Endometrial microvascular endothelial cells (primary cell): ENCODE results near the gene INVS. TPM values are rescaled to one million over a fixed set of nuclear protein-coding genes. Genes with fewer than 3 reads are reported as not detected.
"Not testable (repeated sequence)": the region's sequence is repeated elsewhere in the genome, so short reads cannot be mapped to it uniquely, and the experiment has no call there.

ENCODE experiments used
- in situ Hi-C: cut with HindIII; loops from 2 replicates; pipeline ENCODE4 v1.10.0; 2017; ENCODE audit warnings: low sequenced_read_pairs, low pct_unique_long_range_greater_than_20kb; ENCODE audit errors: inconsistent ontology term
- total RNA-seq: library from RNA; depleted of rRNA; stranded (reverse); fragments of >200 nt; gene quantifications from one replicate; pipeline ENCODE4 v1.2.3, GENCODE V29; 2015; ENCODE audit errors: inconsistent ontology term

The INVS gene
- total RNA-seq, 1 donor from 2014 or later, result 11.1 TPM

GRCh38 chr9:100220936-100221335 lies 121.9 kb downstream of the INVS start:
- in situ Hi-C loops, result loop anchor here (25.0 kb wide), 1 partner anchor 184 kb away; no protein-coding TSS in a partner anchor

DNA sequence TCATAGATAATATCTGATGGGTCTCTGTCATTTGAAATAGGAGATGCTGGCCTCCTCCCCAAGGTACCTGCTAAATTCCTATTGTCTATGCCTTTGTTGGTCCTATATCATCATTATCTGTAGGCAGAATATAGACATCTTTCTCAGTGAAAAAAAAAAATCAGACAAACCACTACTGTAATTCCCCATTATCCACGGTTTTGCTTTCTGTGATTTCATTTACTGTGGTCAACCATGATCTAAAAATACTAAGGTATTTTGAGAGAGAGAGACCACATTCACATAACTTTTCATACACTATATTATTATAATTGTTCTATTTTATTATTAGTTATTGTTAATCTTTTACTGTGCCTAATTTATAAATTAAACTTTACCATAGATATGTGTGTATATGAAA lies 122.5 kb downstream of the INVS start:
- in situ Hi-C loops, result loop anchor here (25.0 kb wide), 1 partner anchor 184 kb away; no protein-coding TSS in a partner anchor

DNA sequence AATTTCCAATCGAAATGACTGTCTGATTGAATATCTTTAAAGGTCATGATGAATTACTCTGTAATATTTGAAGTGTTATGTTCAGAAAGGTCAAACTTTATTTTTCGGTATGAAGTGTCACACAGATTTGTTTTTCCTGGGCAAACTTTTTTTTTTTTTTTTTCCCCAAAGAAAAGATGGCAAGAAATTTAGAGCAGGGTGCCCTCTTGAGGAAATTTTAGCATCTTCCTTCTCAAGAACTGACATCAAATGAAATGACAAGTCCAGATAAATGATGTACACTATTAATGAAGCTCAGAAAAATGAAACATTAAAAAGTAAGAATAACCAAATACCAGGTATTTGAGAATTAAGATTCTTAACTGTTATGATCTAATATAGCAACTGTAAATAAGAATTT lies 123.6 kb downstream of the INVS start:
- in situ Hi-C loops, result loop anchor here (25.0 kb wide), 1 partner anchor 185 kb away; no protein-coding TSS in a partner anchor

DNA sequence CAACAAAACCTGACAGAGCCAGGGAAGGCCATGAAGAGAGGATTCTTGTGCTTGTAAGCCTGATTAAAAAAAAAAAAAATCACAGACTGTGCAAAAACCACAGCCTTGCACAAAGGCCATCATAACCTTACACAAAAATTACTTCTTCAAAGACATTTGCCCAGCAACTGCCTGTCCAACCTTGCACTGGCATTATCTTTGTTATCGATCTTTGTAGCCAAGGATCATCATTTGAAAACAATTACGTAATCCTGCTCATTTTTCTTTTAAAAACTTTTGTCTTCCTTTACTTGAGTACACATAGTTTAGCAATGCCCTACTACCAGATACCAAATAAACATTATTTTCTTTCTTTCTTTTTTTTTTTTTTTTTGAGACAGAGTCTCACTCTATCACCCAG lies 128.6 kb downstream of the INVS start:
- in situ Hi-C loops, result no loop called here

- in situ Hi-C loops, result no loop called here
These were observed 129.4 kb downstream of the INVS start for GRCh38 chr9:100228352-100228869.

DNA sequence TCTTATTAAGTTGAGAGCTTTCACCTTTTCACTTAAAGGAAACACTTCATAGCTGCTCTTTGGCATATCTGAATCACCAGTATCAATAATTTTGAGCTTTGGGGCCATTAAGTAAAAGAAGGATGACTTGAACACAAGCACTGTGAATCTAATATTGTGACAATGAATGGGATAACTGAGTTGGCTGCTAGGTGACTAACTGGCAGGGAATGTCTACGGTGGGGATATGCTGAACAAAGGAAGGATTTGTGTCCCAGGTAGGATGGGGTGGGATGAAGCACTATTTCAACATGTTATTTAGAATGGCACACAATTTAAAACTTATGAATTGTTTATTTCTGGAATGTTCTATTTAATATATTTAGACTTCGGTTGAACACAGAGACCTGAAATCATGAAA lies 130.1 kb downstream of the INVS start:
- in situ Hi-C loops, result no loop called here

DNA sequence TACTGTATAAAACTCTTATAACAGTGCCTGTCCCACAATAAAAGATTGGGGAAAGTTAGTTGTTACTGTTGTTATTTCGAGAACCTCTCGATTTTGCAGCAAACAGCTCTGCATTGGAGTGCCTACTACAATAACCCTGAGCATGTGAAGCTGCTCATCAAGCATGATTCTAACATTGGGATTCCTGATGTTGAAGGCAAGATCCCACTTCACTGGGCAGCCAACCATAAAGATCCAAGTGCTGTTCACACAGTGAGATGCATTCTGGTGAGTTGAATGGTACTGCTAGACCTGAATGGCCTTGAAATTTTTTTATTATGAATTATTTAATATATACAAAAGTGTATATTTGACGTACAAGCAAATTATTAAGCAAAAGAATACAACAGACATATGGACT lies 130.5 kb downstream of the INVS start:
- in situ Hi-C loops, result no loop called here

DNA sequence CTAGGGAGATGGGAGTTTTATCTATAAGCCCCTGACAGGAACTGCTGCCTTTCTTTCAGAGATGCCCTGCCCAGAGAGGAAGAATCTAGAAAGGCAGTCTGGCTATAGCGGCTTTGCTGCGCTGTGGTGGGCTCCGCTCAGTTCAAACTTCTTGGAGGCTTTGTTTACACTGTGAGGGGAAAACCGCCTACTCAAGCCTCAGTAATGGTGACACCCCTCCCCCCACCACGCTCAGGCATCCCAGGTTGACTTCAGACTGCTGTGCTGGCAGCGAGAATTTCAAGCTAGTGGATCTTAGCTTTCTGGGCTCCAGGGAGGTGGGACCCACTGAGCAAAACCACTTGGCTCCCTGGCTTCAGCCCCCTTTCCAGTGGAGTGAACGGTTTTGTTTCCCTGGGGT lies 137.9 kb downstream of the INVS start:
- in situ Hi-C loops, result not testable (repeated sequence)

DNA sequence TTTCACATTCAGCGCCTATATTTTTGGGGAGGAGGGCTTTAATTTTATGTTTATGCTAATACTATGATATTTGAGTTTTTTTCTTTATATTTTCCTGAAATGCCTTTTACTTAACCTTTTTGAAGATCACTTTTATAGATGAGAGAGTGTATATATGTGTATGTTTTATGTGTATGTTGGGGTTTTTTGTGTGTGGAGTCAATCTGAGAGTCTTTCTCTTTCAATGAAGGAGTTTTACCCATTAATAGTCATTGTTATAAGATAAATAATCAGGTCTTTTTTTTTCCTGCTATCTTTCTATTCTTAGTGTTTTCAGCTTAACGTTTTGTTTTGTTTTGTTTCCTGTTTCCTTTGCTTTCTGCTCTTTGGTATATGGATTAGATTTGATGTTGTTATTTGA lies 141.5 kb downstream of the INVS start:
- in situ Hi-C loops, result no loop called here

DNA sequence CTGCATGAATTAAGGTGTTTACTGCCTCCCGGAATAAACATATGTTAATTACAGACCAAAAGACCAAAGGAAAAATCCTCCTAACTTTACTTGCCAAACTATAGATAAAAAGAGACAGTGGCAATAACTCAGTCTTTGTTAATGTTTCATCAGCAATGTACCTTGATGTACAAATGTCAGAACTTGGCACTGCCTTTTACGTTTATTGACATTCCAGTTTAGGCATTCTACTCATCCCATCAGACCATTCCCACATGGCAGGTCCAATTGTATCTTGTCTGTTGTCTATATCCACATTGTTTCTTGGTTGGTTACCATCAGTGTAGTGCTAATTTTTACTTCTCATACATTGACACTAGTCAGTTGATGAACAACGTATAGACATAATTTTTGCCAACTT lies 168.2 kb downstream of the INVS start:
- in situ Hi-C loops, result no loop called here

GRCh38 chr9:100268271-100268670 lies 169.2 kb downstream of the INVS start:
- in situ Hi-C loops, result no loop called here

DNA sequence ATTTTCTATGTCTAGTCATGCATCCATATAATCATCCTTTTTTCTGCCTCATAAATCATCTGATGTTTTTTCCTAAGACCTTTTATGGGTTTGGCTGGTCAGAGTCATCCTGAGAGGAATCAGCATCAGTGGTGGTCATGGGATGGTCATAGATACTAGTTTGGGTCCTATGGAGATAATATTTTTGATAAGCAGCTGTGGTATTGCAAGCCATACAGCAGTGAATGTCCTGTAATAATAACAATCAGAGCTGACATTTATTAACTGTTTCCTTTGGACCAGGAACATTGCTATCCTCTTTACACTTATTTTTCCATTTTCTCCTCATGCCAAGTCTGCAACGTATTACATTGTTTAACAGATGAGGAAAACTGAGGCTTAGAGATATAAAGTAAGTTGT lies 170.6 kb downstream of the INVS start:
- in situ Hi-C loops, result no loop called here

- in situ Hi-C loops, result no loop called here
These were observed 178.3 kb downstream of the INVS start for GRCh38 chr9:100277166-100277979.

- in situ Hi-C loops, result no loop called here
These were observed 182.0 kb downstream of the INVS start for GRCh38 chr9:100281066-100281465.

- in situ Hi-C loops, result no loop called here
These were observed 182.8 kb downstream of the INVS start for GRCh38 chr9:100281676-100282387.

DNA sequence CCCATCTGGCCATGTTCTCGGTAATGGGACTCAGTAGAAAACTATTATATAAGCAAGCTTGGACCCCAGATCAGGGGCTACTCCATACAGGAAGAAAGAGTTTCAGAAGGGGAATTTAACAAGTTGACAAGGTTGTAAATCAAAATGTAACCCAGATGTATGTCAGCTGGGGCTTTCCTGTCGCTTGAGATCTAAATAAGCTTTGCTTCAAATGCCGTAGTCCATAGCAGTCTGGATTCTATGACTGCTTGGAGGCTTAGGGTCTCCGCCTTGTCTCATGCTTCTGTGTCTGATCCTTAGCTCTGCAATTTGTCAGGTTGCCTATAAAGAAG lies 183.3 kb downstream of the INVS start:
- in situ Hi-C loops, result no loop called here

DNA sequence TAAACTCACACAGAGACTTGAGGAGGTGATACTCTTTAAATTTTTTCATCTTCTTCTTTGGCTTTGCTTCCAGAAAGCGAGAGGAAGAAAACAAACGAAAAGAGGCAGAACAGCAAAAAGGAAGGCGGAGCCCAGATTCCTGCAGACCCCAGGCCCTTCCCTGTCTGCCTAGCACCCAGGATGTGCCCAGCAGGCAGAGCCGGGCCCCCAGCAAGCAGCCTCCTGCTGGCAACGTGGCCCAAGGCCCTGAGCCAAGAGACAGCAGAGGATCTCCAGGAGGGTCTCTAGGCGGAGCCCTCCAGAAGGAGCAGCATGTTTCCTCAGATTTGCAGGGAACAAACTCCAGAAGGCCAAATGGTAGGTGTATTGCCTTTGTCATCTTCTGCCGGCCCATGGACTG lies 185.2 kb downstream of the INVS start:
- in situ Hi-C loops, result no loop called here

GRCh38 chr9:100285080-100285479 lies 186.0 kb downstream of the INVS start:
- in situ Hi-C loops, result no loop called here

DNA sequence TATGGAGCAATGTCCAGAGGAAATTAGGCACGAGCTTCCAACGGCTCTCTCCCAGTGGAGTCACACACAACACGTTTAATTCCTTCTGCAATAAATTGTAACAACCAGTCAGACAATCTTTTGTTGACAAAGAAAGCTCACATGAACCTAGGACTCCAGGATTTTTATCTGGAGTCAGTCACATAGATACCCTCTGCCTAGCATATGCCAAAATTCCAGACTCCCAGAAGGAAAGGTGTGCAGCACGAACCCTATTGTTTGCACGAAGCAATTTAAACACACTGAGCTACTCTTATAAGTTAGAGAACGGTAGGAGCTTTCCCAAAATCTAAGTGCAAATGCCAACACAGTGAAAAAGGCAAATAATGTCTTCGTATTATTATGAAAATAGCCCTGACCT lies 186.6 kb downstream of the INVS start:
- in situ Hi-C loops, result no loop called here

DNA sequence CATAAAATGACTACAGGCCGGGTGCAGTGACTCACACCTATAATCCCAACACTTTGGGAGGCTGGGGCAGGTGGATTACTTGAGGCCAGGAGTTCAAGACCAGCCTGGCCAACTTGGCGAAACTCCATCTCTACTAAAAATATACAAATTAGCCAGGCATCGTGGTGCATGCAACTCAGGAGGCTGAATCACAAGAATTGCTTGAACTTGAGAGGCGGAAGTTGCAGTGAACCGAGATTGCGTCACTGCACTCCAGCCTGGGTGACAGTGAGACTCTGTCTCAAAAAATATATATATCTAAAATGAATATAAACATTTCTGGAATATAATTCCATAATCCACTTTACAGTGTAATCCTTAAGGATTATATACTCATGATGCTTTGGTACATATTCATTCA lies 187.2 kb downstream of the INVS start:
- in situ Hi-C loops, result no loop called here
